Measurements from ENCODE around the gene GPC6.
"Not testable (repeated sequence)": the region's sequence is repeated elsewhere in the genome, so short reads cannot be mapped to it uniquely, and the experiment has no call there.

GPC6 gene

DNA sequence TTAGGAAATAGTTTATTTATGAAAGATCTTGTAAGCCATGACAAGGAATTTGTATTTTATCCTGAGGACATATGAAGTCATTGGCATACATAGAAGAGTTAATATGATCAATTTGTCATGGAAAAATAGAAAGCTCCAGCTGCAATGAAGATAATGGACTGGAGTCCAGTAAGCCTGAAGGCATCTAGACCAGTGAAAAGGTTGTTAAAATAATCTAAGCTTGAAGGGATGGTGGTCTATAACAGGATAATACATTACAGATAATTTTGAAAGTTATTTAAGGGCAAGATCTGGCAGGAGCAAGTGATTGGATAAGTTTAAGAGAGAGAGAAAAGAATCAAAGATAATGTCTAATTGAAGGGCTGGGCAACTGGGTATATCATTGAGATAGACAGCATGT is 224.2 kb downstream of the GPC6 start:
- no peak for DNase-seq

- not testable (repeated sequence) for DNase-seq
These were observed 228.1 kb downstream of the GPC6 start for GRCh38 chr13:93454676-93455235.

GRCh38 chr13:93455861-93456260 is 229.3 kb downstream of the GPC6 start:
- DNase-seq, result no peak

DNA sequence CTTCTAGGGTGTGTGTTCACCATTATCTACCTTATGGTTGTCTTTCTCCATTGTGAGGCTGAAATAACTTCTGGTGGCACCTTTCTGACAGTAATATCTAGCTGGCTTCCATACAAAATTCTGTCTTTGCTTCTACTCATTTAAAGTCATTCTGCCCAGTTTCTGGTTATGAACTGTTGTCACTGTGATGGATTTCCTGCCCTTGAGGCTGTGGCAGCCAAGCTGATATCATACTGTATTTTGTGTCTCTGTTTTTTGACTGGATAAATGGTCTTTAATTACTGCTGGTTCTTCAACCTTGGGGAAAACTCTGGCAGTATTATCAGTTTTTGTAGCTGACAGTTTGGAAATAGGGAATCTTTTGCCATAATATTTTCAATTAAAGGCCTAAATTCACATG is 233.4 kb downstream of the GPC6 start:
- no peak for DNase-seq

GRCh38 chr13:93462151-93462550 is 235.5 kb downstream of the GPC6 start:
- DNase-seq, result no peak

- DNase-seq, result no peak
These were observed 240.0 kb downstream of the GPC6 start for GRCh38 chr13:93466502-93467036.

DNA sequence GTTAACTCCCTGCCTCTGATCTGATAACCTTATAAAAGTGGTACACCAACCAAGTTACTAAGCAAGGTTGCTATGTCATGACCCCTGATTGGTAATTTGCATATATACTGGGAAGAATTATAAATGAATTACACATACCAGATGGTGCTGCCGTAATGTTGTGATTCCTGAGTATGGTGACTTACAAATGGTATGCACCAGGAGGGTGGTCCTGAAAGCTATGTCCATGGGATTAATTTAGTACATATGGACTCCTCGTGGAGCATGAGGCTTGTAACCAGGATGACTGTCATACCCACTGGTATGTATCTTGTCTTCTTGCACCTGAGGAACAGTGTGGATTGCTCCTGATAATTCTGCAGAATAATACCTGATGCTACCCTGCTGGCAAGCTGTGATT is 240.6 kb downstream of the GPC6 start:
- no peak for DNase-seq

DNA sequence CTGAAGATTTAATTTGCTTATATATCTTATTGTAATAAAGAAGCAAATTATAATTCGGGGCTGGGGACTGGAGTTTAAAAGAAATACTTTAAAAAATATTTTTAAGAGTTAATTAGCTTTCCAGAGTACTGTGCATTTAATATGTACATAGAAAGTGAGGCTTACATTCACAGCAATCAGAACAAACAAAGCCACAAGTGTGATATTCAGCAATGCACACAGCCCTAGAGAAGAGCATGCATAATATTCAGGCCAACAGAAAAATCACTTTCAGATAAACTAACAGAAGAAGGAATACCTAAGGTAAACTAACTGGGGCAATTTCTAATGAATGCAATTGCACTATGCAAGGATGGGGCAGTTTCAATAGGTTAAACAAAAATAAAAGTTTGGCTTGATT is 241.8 kb downstream of the GPC6 start:
- no peak for DNase-seq

DNA sequence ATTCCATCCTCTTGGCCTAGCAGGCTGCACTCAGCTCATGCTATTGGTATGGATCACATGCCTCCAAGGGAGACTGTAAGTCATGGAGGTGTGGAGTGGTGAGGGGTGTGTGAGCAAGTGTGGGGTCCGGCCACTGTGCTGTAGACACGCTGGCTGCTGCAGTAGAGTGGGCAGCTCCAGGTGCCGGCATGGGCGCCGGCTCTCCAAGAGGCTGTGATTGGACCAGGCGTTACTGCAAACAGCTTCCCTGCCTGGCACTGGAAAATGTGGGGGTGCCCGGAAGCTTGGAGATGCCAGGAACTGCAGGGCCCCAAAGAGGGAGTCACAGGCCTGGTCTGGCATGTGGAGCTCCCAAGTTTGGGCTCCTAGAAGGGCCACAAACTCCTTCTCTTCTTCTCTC is 245.7 kb downstream of the GPC6 start:
- DNase-seq, result no peak

- no peak for DNase-seq
These were observed 246.2 kb downstream of the GPC6 start for GRCh38 chr13:93472814-93473296.

DNA sequence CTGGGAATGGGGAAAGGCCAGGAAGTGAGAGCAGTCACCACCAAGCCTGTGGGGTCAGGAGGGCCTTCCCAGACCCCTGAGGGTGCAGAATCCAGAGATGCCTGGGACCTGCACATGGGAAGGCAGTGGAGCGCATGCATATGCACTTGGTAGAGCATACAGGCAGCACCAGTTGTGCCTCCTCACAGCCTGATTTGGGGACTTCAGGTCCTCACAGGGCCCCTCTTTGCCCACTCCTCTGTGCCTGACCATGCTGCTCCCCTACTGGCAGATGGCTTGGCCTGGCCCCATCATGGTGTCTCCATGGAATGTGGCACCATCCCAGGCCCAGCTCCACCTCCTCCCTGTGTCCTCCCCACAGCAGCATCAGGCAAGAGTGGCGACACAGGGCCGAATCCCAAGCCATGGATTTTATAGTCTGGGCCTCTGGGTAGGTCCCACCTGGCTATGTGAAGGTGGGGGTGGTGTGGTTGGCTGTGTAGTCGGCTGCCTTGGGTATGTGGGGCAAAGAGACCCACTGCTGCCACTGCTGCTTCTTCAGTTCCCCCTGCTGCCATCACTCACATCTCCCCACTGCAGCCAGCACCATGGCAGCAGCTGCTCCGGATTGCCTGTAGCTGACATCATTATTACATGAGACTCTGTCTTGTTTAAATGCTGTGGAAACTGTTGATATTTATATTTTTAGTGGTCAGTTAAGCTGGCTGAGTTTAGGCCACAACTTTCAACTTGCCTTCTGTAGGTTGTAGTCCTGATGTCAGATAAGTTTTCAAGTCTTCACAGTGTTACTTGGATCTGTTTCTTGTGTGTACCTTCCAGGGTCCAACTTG is 247.0 kb downstream of the GPC6 start:
- DNase-seq, result no peak

GRCh38 chr13:93476175-93476574 is 249.6 kb downstream of the GPC6 start:
- no peak for DNase-seq

GRCh38 chr13:93477238-93477637 is 250.6 kb downstream of the GPC6 start:
- DNase-seq, result no peak

DNA sequence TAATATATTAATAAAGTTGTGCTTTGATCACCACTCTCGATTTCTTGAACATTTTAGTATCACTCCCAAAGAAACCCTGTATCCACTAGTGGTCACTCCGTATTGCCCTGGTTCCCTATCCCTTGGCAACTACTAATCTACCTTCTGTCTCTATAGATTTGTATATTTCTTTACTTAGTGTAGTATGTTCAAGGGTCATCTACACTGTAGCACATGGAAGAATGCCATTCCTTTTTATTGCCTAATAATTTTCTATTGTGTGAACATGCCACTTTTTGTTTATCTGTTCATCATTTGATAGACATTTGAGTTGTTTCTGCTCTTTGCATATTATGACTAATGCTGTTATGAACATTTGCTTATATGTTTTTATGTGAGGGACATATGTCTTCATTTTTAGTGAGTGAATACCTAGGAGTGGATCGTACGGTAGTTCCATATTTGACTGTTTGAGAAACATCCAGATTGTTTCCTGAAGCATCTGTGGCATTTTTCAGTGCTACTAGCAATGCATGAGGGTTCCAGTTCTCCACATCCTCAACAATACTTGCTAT is 254.0 kb downstream of the GPC6 start:
- no peak for DNase-seq

DNA sequence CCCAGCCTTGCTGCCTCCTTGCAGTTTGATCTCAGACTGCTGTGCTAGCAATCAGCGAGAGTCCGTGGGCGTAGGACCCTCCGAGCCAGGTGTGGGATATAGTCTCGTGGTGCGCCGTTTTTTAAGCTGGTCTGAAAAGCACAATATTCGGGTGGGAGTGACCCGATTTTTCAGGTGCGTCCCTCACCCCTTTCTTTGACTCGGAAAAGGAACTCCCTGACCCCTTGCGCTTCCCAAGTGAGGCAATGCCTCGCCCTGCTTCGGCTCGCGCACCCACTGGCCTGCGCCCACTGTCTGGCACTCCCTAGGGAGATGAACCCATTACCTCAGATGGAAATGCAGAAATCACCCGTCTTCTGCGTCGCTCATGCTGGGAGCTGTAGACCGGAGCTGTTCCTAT is 269.5 kb downstream of the GPC6 start:
- DNase-seq, result not testable (repeated sequence)

DNA sequence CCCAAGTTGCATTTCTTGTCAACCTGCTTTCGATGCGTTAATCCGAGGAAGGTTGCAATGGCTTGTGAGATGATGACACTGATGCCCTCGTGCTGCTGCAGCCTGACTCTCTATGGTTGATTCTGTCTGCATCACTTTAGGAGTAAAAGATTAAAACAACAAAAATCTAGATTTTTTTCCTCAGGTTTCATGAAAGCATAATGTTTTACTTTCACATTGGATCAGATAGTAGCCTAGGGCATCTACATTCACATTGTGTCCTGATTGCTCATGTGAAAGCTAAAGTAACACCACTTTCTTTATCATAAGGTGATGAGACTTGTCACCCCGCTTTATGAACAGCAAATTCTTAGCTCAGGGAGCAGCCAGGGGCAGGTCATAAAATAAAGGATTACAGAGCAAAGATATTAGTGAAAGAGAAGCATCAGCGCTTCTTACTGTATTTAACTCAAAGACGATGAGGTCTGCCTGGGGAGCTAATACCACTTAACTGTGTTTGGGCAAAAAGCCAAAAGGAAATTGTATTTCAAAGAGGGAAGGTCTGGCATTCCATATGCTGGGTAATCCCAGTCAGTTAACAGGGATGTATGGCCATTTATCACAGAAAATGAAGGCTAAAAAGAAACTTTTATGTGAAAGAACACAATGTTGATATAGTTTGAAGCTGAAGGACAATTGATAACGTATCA is 270.5 kb downstream of the GPC6 start:
- peak; percentile 65 for DNase-seq

GRCh38 chr13:93499991-93500390 is 273.4 kb downstream of the GPC6 start:
- no peak for DNase-seq

DNA sequence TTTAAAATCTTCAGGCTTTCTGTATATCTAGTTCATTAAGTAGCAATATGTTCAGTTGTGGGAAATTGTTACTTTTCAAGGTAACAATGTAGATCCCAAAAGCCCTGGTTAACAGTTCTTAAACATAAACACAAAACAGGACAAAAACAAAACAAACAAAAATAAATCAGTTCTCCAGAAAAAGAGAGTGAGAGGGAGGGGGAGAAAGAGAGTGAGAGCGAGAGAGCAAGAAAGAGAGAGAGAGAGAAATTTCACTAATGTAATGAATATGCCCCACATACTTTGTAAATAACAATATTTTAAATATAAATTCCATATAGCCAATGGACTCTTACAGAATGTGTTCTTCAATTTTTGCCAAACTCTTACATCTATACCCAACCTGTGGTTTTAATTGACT is 275.5 kb downstream of the GPC6 start:
- no peak for DNase-seq

DNA sequence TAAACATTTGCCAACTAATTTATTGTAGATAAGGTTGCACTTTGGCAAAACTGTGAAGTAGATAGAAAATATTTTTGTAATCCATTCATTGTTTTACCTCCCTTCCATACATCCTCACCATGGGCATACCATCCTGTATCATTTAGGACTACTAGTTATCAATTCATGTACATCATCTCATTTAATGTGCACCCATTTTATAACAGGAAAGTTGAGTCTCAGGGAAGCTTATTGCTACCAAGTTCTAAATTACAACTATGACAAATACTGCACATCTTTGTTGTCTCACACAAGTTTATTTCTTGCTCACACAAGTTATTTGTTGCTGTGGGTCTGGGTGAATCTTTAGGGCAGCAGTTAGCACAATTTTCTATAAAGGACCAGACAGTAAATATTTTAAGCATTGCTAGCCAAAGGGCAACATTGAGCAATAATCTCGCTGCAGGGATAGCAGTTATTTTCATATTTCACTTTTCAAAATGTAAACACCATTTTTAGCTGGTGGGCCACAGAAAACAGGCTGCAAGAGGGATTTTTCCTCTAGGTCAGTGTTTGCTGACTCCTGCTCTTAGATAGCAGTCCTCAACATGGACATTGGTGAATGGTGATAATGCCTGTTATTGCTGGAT is 276.5 kb downstream of the GPC6 start:
- DNase-seq, result no peak

DNA sequence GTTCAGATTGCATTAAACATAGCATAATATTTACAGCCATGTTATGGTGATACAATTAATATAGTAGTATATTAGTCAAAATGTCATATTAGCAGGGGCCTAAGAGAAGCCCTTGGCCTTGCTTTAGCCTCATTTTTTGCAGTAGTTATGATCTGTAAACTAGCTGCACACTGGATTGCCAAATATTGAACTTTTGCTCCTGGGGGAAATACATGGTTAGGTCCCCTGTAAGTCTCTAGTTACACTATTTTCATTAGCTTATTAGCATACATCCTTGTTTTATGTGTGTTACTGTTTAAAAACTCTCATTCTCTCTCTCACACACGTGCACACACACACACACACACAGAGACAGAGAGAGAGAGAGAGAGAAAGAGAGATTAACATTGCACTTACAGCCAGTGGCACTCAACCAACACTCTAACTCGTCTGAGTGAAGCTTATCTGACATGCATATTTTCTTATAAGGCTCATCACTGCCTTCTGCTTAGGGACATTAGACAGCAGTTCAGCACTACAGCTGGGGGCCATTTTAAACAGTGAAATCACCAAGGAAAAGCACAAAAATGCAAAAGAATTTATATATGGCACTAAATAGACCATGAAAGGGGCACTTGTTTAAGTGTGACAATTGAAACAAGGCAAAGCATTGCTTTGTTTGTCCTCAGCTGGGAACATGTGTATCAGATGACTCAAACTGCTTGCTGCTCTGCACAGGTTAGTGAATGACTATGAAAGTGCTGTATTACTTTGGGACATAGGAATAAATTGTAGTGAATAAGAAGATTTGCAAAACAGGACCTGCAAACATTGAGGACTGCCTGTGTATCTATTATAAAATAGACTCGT is 278.7 kb downstream of the GPC6 start:
- no peak for DNase-seq

DNA sequence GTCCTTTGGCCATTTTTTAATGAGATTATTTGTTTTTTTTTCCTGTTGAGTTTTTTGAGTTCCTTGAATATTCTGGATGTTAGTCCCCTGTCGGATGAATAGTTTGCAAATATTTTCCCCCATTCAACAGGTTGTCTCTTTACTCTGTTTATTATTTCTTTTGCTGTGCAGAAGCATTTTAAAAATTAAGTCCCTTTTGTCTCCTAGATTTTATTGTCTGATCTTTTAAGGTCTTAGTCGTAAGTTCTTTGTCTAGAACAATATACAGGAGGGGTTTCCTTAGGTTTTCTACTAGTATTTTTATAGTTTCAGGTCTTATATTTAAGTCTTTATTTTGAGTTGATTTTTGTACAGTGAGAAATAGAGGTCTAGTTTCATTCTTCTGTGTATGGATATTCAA is 284.4 kb downstream of the GPC6 start:
- DNase-seq, result no peak

DNA sequence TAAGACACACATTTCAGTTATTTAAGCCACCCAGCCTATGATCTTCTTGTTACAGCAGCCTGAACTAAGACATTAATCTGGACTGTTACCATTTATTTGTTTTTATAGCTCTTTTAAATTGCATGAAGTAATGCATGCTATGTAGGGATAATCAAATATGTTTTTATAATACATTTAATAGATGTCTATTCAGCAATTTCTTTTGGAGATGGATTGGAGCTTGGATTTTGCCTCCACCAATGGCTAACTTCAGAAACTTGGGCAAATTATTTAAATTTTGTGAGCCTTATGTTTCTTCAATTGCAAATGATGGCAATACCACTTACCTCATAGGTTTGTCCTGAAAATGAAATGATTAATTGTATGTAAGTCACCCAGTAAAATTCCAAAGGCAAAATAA is 288.7 kb downstream of the GPC6 start:
- no peak for DNase-seq
